H9 (cell line): Measurements from ENCODE around the gene GPC6. TPM values are rescaled to one million over a fixed set of nuclear protein-coding genes. Genes with fewer than 3 reads are reported as not detected.

Experiments
- DNase-seq: peaks from one replicate; pipeline ENCODE4 v3.0.0-alpha.2; 2017
- H2AFZ ChIP-seq: one replicate; pipeline ENCODE4 v1.6.1; 2013; ENCODE audit warnings: mild to moderate bottlenecking, low read length, control low read depth, moderate library complexity
- H2AK5ac ChIP-seq: 2 replicates; pipeline ENCODE4 v1.6.1; 2013; ENCODE audit warnings: low read length, control low read depth, mixed read lengths; ENCODE audit not compliant: insufficient read length
- H2BK120ac ChIP-seq: one replicate; pipeline ENCODE4 v1.6.1; 2013; ENCODE audit warnings: low read depth, mild to moderate bottlenecking, low read length, control low read depth, inconsistent platforms; ENCODE audit not compliant: poor library complexity, severe bottlenecking
- H2BK12ac ChIP-seq: 2 replicates; pipeline ENCODE4 v1.6.1; 2013; ENCODE audit warnings: low read length, control low read depth, mixed read lengths, low read depth; ENCODE audit not compliant: insufficient read length
- H2BK15ac ChIP-seq: 2 replicates; pipeline ENCODE4 v1.6.1; 2013; ENCODE audit warnings: low read depth, low read length, control low read depth
- H2BK20ac ChIP-seq: one replicate; pipeline ENCODE4 v1.6.1; 2013; ENCODE audit warnings: low read depth, mild to moderate bottlenecking, low read length, control low read depth, inconsistent platforms; ENCODE audit not compliant: poor library complexity, severe bottlenecking
- H2BK5ac ChIP-seq: 2 replicates; pipeline ENCODE4 v1.6.1; 2013; ENCODE audit warnings: low read length, control low read depth, mixed read lengths; ENCODE audit not compliant: insufficient read length
- H3K14ac ChIP-seq: 2 replicates; pipeline ENCODE4 v1.6.1; 2013; ENCODE audit warnings: low read length, control low read depth; ENCODE audit not compliant: insufficient read depth
- H3K18ac ChIP-seq: 2 replicates; pipeline ENCODE4 v1.6.1; 2013; ENCODE audit warnings: low read depth, mild to moderate bottlenecking, mixed read lengths, low read length, control low read depth; ENCODE audit not compliant: insufficient read length
- H3K23ac ChIP-seq: 2 replicates; pipeline ENCODE4 v1.6.1; 2013; ENCODE audit warnings: low read length, control low read depth, mixed read lengths, low read depth; ENCODE audit not compliant: insufficient read length
- H3K23me2 ChIP-seq: 2 replicates; pipeline ENCODE4 v1.6.1; 2013; ENCODE audit warnings: low read depth, mild to moderate bottlenecking, mixed read lengths, low read length, control low read depth; ENCODE audit not compliant: insufficient read length, poor library complexity, severe bottlenecking
- H3K27ac ChIP-seq: 2 replicates; pipeline ENCODE4 v1.5.1; 2013; ENCODE audit warnings: low read length, control low read depth, mixed read lengths, low read depth; ENCODE audit not compliant: insufficient read length
- H3K27me3 ChIP-seq: 2 replicates; pipeline ENCODE4 v1.6.1; 2013; ENCODE audit warnings: low read length, control low read depth, inconsistent platforms; ENCODE audit not compliant: insufficient read depth
- H3K4ac ChIP-seq: 2 replicates; pipeline ENCODE4 v1.6.1; 2013; ENCODE audit warnings: low read depth, mild to moderate bottlenecking, control low read depth, inconsistent platforms, low read length, moderate library complexity
- H3K4me1 ChIP-seq: 2 replicates; pipeline ENCODE4 v1.6.1; 2013; ENCODE audit warnings: low read length, control low read depth, inconsistent platforms; ENCODE audit not compliant: insufficient read depth
- H3K4me2 ChIP-seq: 2 replicates; pipeline ENCODE4 v1.6.1; 2013; ENCODE audit warnings: low read length, control low read depth, mixed read lengths; ENCODE audit not compliant: insufficient read length, insufficient read depth
- H3K56ac ChIP-seq: 2 replicates; pipeline ENCODE4 v1.6.1; 2013; ENCODE audit warnings: low read depth, mild to moderate bottlenecking, mixed read lengths, low read length, control low read depth; ENCODE audit not compliant: insufficient read length
- H3K79me1 ChIP-seq: 2 replicates; pipeline ENCODE4 v1.6.1; 2013; ENCODE audit warnings: low read depth, mild to moderate bottlenecking, moderate library complexity, low read length, control low read depth, inconsistent platforms; ENCODE audit not compliant: insufficient read depth, poor library complexity, severe bottlenecking
- H3K79me2 ChIP-seq: 2 replicates; pipeline ENCODE4 v1.6.1; 2013; ENCODE audit warnings: low read length, control low read depth, inconsistent platforms; ENCODE audit not compliant: insufficient read depth
- H3K9ac ChIP-seq: 2 replicates; pipeline ENCODE4 v1.6.1; 2013; ENCODE audit warnings: low read length, control low read depth, mixed read lengths; ENCODE audit not compliant: insufficient read length; ENCODE audit errors: extremely low read depth
- H3K9me3 ChIP-seq: one replicate; pipeline ENCODE4 v1.6.1; 2013; ENCODE audit warnings: low read depth, low read length, inconsistent platforms; ENCODE audit not compliant: control insufficient read depth
- H3T11ph ChIP-seq: one replicate; pipeline ENCODE4 v1.6.1; 2013; ENCODE audit warnings: mild to moderate bottlenecking, low read length, control low read depth, inconsistent platforms
- H4K20me1 ChIP-seq: one replicate; pipeline ENCODE4 v1.6.1; 2013; ENCODE audit not compliant: control insufficient read depth, insufficient read length, insufficient read depth
- H4K5ac ChIP-seq: 2 replicates; pipeline ENCODE4 v1.6.1; 2013; ENCODE audit warnings: low read depth, mild to moderate bottlenecking, mixed read lengths, low read length, control low read depth; ENCODE audit not compliant: insufficient read length
- H4K8ac ChIP-seq: replicated peaks from 2 replicates; pipeline ENCODE4 v1.6.1; 2013; ENCODE audit warnings: low read length, control low read depth, mixed read lengths, low read depth; ENCODE audit not compliant: insufficient read length
- H4K91ac ChIP-seq: 2 replicates; pipeline ENCODE4 v1.6.1; 2013; ENCODE audit warnings: low read depth, mild to moderate bottlenecking, moderate library complexity, mixed read lengths, low read length, control low read depth; ENCODE audit not compliant: insufficient read length
- H3K27ac Mint-ChIP-seq, 3 experiments: 2 replicates in 2 of 3; 3 replicates in 1 of 3; pipeline ENCODE4 v1.8.0; 2020 to 2021; ENCODE audit warnings: mixed read lengths in 3 of 3, mild to moderate bottlenecking in 1 of 3, moderate library complexity in 1 of 3
- H3K27me3 Mint-ChIP-seq: 2 replicates; pipeline ENCODE4 v1.8.0; 2021; ENCODE audit warnings: low read depth, mild to moderate bottlenecking, moderate library complexity, mixed read lengths
- H3K36me3 Mint-ChIP-seq, 3 experiments: 2 replicates in 2 of 3; 3 replicates in 1 of 3; pipeline ENCODE4 v1.8.0; 2020 to 2021; ENCODE audit warnings: low read depth in 3 of 3, mixed read lengths in 3 of 3; ENCODE audit not compliant: insufficient read depth in 1 of 3
- H3K4me1 Mint-ChIP-seq, 2 experiments: 2 replicates each; pipeline ENCODE4 v1.8.0; 2020; ENCODE audit warnings: mixed read lengths in 2 of 2
- H3K4me3 Mint-ChIP-seq, 2 experiments: 2 replicates in 1 of 2; 3 replicates in 1 of 2; pipeline ENCODE4 v1.8.0; 2020 to 2021; ENCODE audit warnings: mild to moderate bottlenecking in 2 of 2, mixed read lengths in 2 of 2, moderate library complexity in 1 of 2
- H3K9me3 Mint-ChIP-seq, 2 experiments: 2 replicates in 1 of 2; 3 replicates in 1 of 2; pipeline ENCODE4 v1.8.0; 2020; ENCODE audit warnings: mild to moderate bottlenecking in 2 of 2, mixed read lengths in 2 of 2, moderate library complexity in 1 of 2
- CTCF ChIP-seq: fragments of 200-600 bp; sonication (generic); conservative IDR thresholded peaks from 3 replicates; pipeline ENCODE4 v1.8.0; 2021; ENCODE audit warnings: antibody characterized with exemption, mild to moderate bottlenecking
- WGBS: extraction: QIAGEN DNeasy Blood & Tissue Kit; methylation state at CpG from one replicate; pipeline ENCODE4 v1.1.7; 2013; ENCODE audit warnings: missing lambda C conversion rate, low lambda C conversion rate, mixed read lengths; ENCODE audit not compliant: insufficient read length; ENCODE audit errors: extremely low coverage; 5-methylcytosine and 5-hydroxymethylcytosine counted together
- total RNA-seq: library from RNA; stranded (reverse); gene quantifications from 2 replicates; pipeline ENCODE4 v1.2.1, GENCODE V29; 2021

Gene GPC6
- total RNA-seq, 1 experiment from 2014 or later, result 15.6 TPM

GRCh38 chr13:93296584-93296983, 70.0 kb downstream of the GPC6 start:
- no peaks in the 10 kb centered on the region for H4K20me1 ChIP-seq
- TF ChIP-seq CTCF, result no peak
- H3K4ac ChIP-seq, result no peak overlapping the region
- no peaks in the 10 kb centered on the region for H3K9me3 ChIP-seq
- no peak overlapping the region for H3K18ac ChIP-seq
- no peak overlapping the region for H4K91ac ChIP-seq
- no peak overlapping the region for H4K5ac ChIP-seq
- H2BK5ac ChIP-seq, result no peak overlapping the region
- H3K4me3 Mint-ChIP-seq, result no peak overlapping the region
- no peaks in the 10 kb centered on the region for H3K79me1 ChIP-seq
- no peaks in the 10 kb centered on the region for H3K27me3 Mint-ChIP-seq
- H3K56ac ChIP-seq, result no peak overlapping the region
- no peaks in the 10 kb centered on the region for H3K27me3 ChIP-seq
- H3K36me3 Mint-ChIP-seq, result peaks cover 0 to 2% (median 0%) of the 10 kb centered on the region in 3 experiments; a peak in 1 of 7 replicates
- no peak overlapping the region for H3K4me2 ChIP-seq
- H3T11ph ChIP-seq, result no peak overlapping the region
- H3K9ac ChIP-seq, result no peak overlapping the region
- no peak overlapping the region for H3K27ac ChIP-seq
- DNase-seq, result no peak
- H3K27ac Mint-ChIP-seq, result peak overlapping the region in 1 of 3 experiments; percentile 22; a peak in 1 of 7 replicates
- WGBS, result no CpG with 5 or more reads among the region's 2 CpGs
- H2BK120ac ChIP-seq, result no peak overlapping the region
- H3K4me1 Mint-ChIP-seq, result peaks cover 17 to 21% of the 10 kb centered on the region in 2 experiments
- H2BK20ac ChIP-seq, result no peak overlapping the region
- H3K23me2 ChIP-seq, result no peaks in the 10 kb centered on the region
- H3K14ac ChIP-seq, result no peak overlapping the region
- H2AK5ac ChIP-seq, result no peak overlapping the region
- no peaks in the 10 kb centered on the region; a peak in 1 of 5 replicates for H3K9me3 Mint-ChIP-seq
- H3K4me1 ChIP-seq, result no peaks in the 10 kb centered on the region
- H3K23ac ChIP-seq, result no peak overlapping the region
- H4K8ac ChIP-seq, result no peak overlapping the region
- H2AFZ ChIP-seq, result no peak overlapping the region
- no peak overlapping the region for H2BK12ac ChIP-seq
- no peak overlapping the region for H2BK15ac ChIP-seq
- H3K79me2 ChIP-seq, result peaks cover 1% of the 10 kb centered on the region; the same call in 1 of the 2 replicates
